WTC11 (cell line): Measurements from ENCODE around the gene ARMH4. TPM values are rescaled to one million over a fixed set of nuclear protein-coding genes. Genes with fewer than 3 reads are reported as not detected.

Experiments
- ATAC-seq: fragments of 200-7000 bp; cut with Tn5 transposase; 2 replicates; pipeline ENCODE4 v1.10.0; 2021; ENCODE audit warnings: mild to moderate bottlenecking, moderate library complexity
- CTCF ChIA-PET: fragments of 300-600 bp; sonication (Branson Sonifier 250); formaldehyde crosslinking; loops from one replicate; lab custom pipeline; 2021; ENCODE audit warnings: antibody characterized with exemption; lab: Charles Lee
- POLR2A ChIA-PET: fragments of 350-600 bp; sonication (Branson Sonifier 250); formaldehyde crosslinking; loops from one replicate; lab custom pipeline; 2021; ENCODE audit warnings: antibody characterized with exemption; lab: Charles Lee
- DNase-seq: peaks from one replicate; pipeline ENCODE4 v3.0.0; 2021; ENCODE audit warnings: low spot score
- H3K27ac Mint-ChIP-seq: 2 replicates; pipeline ENCODE4 v1.8.0; 2021; ENCODE audit warnings: mixed read lengths
- H3K27me3 Mint-ChIP-seq: 2 replicates; pipeline ENCODE4 v1.8.0; 2021; ENCODE audit warnings: low read depth, mild to moderate bottlenecking, moderate library complexity, mixed read lengths
- H3K36me3 Mint-ChIP-seq: 2 replicates; pipeline ENCODE4 v1.8.0; 2021; ENCODE audit warnings: mixed read lengths
- H3K4me1 Mint-ChIP-seq: 2 replicates; pipeline ENCODE4 v1.8.0; 2022; ENCODE audit warnings: mixed read lengths
- H3K4me3 Mint-ChIP-seq: 2 replicates; pipeline ENCODE4 v1.8.0; 2021; ENCODE audit warnings: mild to moderate bottlenecking, moderate library complexity, mixed read lengths
- H3K9me3 Mint-ChIP-seq: 2 replicates; pipeline ENCODE4 v1.8.0; 2021; ENCODE audit warnings: mixed read lengths
- EMX1 ChIP-seq: fragments of 250-450 bp; sonication (Bioruptor Pico); IDR thresholded peaks from 2 replicates; pipeline ENCODE4 v1.8.0; 2021; ENCODE audit warnings: mild to moderate bottlenecking
- FOXK1 ChIP-seq: sonication (generic); formaldehyde crosslinking; IDR thresholded peaks from 2 replicates; pipeline ENCODE4 v1.8.0; 2022; ENCODE audit warnings: mild to moderate bottlenecking, moderate library complexity, missing genetic modification reagents
- GABPB1 ChIP-seq: sonication (generic); formaldehyde crosslinking; IDR thresholded peaks from 2 replicates; pipeline ENCODE4 v1.8.1; 2023; ENCODE audit warnings: mild to moderate bottlenecking, missing genetic modification reagents
- GRHL2 ChIP-seq: fragments of 250-450 bp; sonication (Bioruptor Pico); IDR thresholded peaks from 2 replicates; pipeline ENCODE4 v1.8.0; 2022; ENCODE audit warnings: mild to moderate bottlenecking, moderate library complexity; ENCODE audit not compliant: insufficient replicate concordance, severe bottlenecking
- HMGA2 ChIP-seq: fragments of 250-450 bp; sonication (Bioruptor Pico); IDR thresholded peaks from 2 replicates; pipeline ENCODE4 v1.4.0; 2021; ENCODE audit warnings: mild to moderate bottlenecking, moderate library complexity
- JAZF1 ChIP-seq: fragments of 250-450 bp; sonication (Bioruptor Pico); IDR thresholded peaks from 2 replicates; pipeline ENCODE4 v1.9.0; 2021; ENCODE audit warnings: moderate library complexity, mild to moderate bottlenecking, inconsistent platforms
- NR1H2 ChIP-seq: sonication (generic); formaldehyde crosslinking; IDR thresholded peaks from 2 replicates; pipeline ENCODE4 v1.9.0; 2021; ENCODE audit warnings: mild to moderate bottlenecking, moderate library complexity, missing genetic modification reagents
- NR2C2 ChIP-seq: sonication (generic); formaldehyde crosslinking; IDR thresholded peaks from 2 replicates; pipeline ENCODE4 v1.8.0; 2022; ENCODE audit warnings: mild to moderate bottlenecking, missing genetic modification reagents
- RELA ChIP-seq: sonication (generic); formaldehyde crosslinking; IDR thresholded peaks from 2 replicates; pipeline ENCODE4 v1.8.1; 2022; ENCODE audit warnings: missing genetic modification reagents, mild to moderate bottlenecking, borderline replicate concordance
- ZNF121 ChIP-seq: sonication (generic); formaldehyde crosslinking; IDR thresholded peaks from 2 replicates; pipeline ENCODE4 v1.8.0; 2023; ENCODE audit warnings: missing genetic modification reagents
- ZNF219 ChIP-seq: sonication (generic); formaldehyde crosslinking; IDR thresholded peaks from 2 replicates; pipeline ENCODE4 v1.8.0; 2023; ENCODE audit warnings: missing genetic modification reagents, mild to moderate bottlenecking, borderline replicate concordance
- ZNF416 ChIP-seq: fragments of 250-450 bp; sonication (Bioruptor Pico); IDR thresholded peaks from 2 replicates; pipeline ENCODE4 v1.9.0; 2021; ENCODE audit warnings: mild to moderate bottlenecking, inconsistent platforms
- ZNF423 ChIP-seq: fragments of 250-450 bp; sonication (Bioruptor Pico); IDR thresholded peaks from 2 replicates; pipeline ENCODE4 v2.1.2; 2022; ENCODE audit warnings: mild to moderate bottlenecking, moderate library complexity
- total RNA-seq: library from RNA; stranded (reverse); gene quantifications from 3 replicates; pipeline ENCODE4 v1.2.3, GENCODE V29; 2021
- TF ChIP-seq, protein P1 (sequence below): sonication (generic); formaldehyde crosslinking; IDR thresholded peaks from 2 replicates; pipeline ENCODE4 v1.8.1; 2022; ENCODE audit warnings: missing genetic modification reagents, borderline replicate concordance
- TF ChIP-seq, protein P2 (sequence below): sonication (generic); formaldehyde crosslinking; IDR thresholded peaks from 2 replicates; pipeline ENCODE4 v1.8.1; 2022; ENCODE audit warnings: mild to moderate bottlenecking, moderate library complexity, missing genetic modification reagents
- TF ChIP-seq, protein P3 (sequence below): fragments of 250-450 bp; sonication (Bioruptor Pico); IDR thresholded peaks from 2 replicates; pipeline ENCODE4 v1.9.0; 2021; ENCODE audit warnings: mild to moderate bottlenecking
- TF ChIP-seq, protein P4 (sequence below): sonication (generic); formaldehyde crosslinking; IDR thresholded peaks from 2 replicates; pipeline ENCODE4 v1.8.0; 2022; ENCODE audit warnings: missing genetic modification reagents
- TF ChIP-seq, protein P5 (sequence below): sonication (generic); formaldehyde crosslinking; IDR thresholded peaks from 2 replicates; pipeline ENCODE4 v1.8.1; 2023; ENCODE audit warnings: mild to moderate bottlenecking, missing genetic modification reagents, moderate library complexity
- TF ChIP-seq, protein P6 (sequence below): fragments of 250-450 bp; sonication (Bioruptor Pico); IDR thresholded peaks from 2 replicates; pipeline ENCODE4 v1.9.0; 2021; ENCODE audit warnings: mild to moderate bottlenecking
- TF ChIP-seq, protein P7 (sequence below): fragments of 250-450 bp; sonication (Bioruptor Pico); IDR thresholded peaks from 2 replicates; pipeline ENCODE4 v1.8.0; 2021; ENCODE audit warnings: mild to moderate bottlenecking
- TF ChIP-seq, protein P8 (sequence below): sonication (generic); formaldehyde crosslinking; conservative IDR thresholded peaks from 2 replicates; pipeline ENCODE4 v1.8.1; 2022; ENCODE audit warnings: mild to moderate bottlenecking, missing genetic modification reagents

ARMH4 gene
- total RNA-seq, 1 experiment from 2014 or later, result 12.2 TPM

DNA sequence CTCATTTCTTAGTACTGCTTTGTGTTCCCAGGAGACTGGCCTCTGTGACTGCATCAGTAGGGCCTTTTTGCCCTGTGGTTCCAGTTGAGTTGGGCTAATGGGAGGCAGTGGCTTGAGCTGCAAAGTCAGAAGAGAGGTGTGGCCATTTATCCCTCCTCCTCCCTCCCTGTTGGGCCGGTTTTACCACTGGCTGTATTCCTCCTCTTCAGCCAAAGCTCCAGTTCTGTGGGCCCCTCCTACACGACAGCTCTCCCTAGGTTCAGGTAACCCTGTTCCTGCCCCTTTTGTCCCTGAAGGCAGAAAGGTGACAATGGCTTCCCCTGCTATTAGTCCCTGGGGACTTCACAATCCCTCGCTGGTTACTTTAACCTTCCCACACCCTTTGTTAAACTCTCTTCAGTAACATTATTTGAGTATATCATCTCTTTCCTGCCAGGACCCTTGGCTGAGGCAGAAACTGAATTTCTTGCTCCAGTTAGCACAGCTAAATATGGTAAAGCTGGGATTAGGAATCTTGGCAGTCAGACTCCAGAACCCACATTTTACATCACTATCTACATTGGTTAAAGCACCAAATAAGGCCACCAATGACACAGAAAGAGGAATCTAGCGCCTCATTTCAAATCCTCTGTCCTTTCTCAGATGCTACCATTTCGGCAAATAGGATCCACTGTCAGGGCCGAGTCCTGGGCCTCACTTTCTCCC, 164.3 kb downstream of the ARMH4 start:
- Mint-ChIP-seq H3K36me3 (no peaks in the 10 kb centered on the region), H3K9me3 (no peaks in the 10 kb centered on the region), H3K27me3 (no peaks in the 10 kb centered on the region), H3K4me1 (peaks cover 16% of the 10 kb centered on the region), H3K4me3 (no peak overlapping the region), H3K27ac (no peak overlapping the region; the same call in 1 of the 2 replicates)
- TF ChIP-seq, protein P1, sequence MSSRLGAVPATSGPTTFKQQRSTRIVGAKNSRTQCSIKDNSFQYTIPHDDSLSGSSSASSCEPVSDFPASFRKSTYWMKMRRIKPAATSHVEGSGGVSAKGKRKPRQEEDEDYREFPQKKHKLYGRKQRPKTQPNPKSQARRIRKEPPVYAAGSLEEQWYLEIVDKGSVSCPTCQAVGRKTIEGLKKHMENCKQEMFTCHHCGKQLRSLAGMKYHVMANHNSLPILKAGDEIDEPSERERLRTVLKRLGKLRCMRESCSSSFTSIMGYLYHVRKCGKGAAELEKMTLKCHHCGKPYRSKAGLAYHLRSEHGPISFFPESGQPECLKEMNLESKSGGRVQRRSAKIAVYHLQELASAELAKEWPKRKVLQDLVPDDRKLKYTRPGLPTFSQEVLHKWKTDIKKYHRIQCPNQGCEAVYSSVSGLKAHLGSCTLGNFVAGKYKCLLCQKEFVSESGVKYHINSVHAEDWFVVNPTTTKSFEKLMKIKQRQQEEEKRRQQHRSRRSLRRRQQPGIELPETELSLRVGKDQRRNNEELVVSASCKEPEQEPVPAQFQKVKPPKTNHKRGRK (CRISPR knock-in tag), result no peak
- no peak for TF ChIP-seq NR1H2 (CRISPR knock-in tag)
- no peak for TF ChIP-seq GRHL2 (CRISPR knock-in tag)
- TF ChIP-seq, protein P2, sequence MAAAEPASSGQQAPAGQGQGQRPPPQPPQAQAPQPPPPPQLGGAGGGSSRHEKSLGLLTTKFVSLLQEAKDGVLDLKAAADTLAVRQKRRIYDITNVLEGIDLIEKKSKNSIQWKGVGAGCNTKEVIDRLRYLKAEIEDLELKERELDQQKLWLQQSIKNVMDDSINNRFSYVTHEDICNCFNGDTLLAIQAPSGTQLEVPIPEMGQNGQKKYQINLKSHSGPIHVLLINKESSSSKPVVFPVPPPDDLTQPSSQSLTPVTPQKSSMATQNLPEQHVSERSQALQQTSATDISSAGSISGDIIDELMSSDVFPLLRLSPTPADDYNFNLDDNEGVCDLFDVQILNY (CRISPR knock-in tag), result no peak
- TF ChIP-seq ZNF219, result no peak
- TF ChIP-seq FOXK1 (CRISPR knock-in tag), result no peak
- TF ChIP-seq, protein P3, sequence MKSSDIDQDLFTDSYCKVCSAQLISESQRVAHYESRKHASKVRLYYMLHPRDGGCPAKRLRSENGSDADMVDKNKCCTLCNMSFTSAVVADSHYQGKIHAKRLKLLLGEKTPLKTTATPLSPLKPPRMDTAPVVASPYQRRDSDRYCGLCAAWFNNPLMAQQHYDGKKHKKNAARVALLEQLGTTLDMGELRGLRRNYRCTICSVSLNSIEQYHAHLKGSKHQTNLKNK, result no peak
- TF ChIP-seq, protein P4, sequence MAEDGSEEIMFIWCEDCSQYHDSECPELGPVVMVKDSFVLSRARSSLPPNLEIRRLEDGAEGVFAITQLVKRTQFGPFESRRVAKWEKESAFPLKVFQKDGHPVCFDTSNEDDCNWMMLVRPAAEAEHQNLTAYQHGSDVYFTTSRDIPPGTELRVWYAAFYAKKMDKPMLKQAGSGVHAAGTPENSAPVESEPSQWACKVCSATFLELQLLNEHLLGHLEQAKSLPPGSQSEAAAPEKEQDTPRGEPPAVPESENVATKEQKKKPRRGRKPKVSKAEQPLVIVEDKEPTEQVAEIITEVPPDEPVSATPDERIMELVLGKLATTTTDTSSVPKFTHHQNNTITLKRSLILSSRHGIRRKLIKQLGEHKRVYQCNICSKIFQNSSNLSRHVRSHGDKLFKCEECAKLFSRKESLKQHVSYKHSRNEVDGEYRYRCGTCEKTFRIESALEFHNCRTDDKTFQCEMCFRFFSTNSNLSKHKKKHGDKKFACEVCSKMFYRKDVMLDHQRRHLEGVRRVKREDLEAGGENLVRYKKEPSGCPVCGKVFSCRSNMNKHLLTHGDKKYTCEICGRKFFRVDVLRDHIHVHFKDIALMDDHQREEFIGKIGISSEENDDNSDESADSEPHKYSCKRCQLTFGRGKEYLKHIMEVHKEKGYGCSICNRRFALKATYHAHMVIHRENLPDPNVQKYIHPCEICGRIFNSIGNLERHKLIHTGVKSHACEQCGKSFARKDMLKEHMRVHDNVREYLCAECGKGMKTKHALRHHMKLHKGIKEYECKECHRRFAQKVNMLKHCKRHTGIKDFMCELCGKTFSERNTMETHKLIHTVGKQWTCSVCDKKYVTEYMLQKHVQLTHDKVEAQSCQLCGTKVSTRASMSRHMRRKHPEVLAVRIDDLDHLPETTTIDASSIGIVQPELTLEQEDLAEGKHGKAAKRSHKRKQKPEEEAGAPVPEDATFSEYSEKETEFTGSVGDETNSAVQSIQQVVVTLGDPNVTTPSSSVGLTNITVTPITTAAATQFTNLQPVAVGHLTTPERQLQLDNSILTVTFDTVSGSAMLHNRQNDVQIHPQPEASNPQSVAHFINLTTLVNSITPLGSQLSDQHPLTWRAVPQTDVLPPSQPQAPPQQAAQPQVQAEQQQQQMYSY (CRISPR knock-in tag), result no peak
- ATAC-seq, result peak; percentile 90
- ChIA-PET CTCF (interaction anchor here (1.5 kb wide), 1 partner anchor 116 kb away, joined by 4 read pairs; no protein-coding TSS in a partner anchor), POLR2A (no interaction called here)
- peak; percentile 14 for DNase-seq

DNA sequence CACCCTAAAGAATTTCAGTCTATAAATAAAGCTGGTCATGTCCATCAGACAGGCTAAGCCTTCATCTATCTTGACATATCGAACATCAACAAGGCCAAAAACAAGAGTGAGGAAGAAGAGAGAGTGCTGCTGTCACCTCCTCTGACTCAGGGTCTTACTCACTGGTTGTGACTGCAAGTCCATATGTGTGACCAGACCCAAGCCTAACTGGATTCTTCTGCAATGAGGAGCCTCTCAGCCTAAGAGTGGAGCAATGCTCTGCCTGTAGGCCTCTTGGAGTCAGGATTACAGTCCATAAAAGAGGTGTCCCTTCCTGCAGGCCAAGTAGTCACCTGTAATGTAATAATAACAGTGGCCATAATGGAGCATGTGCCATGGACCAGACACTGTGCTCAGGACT, 165.0 kb downstream of the ARMH4 start:
- no peaks in the 10 kb centered on the region for H3K27me3 Mint-ChIP-seq
- DNase-seq (no peak), ATAC-seq (no peak)
- H3K9me3 Mint-ChIP-seq, result no peaks in the 10 kb centered on the region
- H3K4me3 Mint-ChIP-seq, result no peak overlapping the region
- H3K4me1 Mint-ChIP-seq, result peaks cover 20% of the 10 kb centered on the region
- ChIA-PET POLR2A (no interaction called here), CTCF (interaction anchor here (1.5 kb wide), 1 partner anchor 116 kb away, joined by 4 read pairs; no protein-coding TSS in a partner anchor)
- H3K27ac Mint-ChIP-seq, result no peak overlapping the region
- no peaks in the 10 kb centered on the region for H3K36me3 Mint-ChIP-seq
- TF ChIP-seq HMGA2, result no peak
- no peak for TF ChIP-seq NR2C2 (CRISPR knock-in tag)
- no peak for TF ChIP-seq ZNF423 (CRISPR knock-in tag)
- TF ChIP-seq ZNF416, result no peak
- TF ChIP-seq RELA (CRISPR knock-in tag), result no peak
- TF ChIP-seq, protein P5, sequence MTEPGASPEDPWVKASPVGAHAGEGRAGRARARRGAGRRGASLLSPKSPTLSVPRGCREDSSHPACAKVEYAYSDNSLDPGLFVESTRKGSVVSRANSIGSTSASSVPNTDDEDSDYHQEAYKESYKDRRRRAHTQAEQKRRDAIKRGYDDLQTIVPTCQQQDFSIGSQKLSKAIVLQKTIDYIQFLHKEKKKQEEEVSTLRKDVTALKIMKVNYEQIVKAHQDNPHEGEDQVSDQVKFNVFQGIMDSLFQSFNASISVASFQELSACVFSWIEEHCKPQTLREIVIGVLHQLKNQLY (CRISPR knock-in tag), result no peak
- no peak for TF ChIP-seq GABPB1 (CRISPR knock-in tag)
- no peak for TF ChIP-seq ZNF121 (CRISPR knock-in tag)
- TF ChIP-seq, protein P6, sequence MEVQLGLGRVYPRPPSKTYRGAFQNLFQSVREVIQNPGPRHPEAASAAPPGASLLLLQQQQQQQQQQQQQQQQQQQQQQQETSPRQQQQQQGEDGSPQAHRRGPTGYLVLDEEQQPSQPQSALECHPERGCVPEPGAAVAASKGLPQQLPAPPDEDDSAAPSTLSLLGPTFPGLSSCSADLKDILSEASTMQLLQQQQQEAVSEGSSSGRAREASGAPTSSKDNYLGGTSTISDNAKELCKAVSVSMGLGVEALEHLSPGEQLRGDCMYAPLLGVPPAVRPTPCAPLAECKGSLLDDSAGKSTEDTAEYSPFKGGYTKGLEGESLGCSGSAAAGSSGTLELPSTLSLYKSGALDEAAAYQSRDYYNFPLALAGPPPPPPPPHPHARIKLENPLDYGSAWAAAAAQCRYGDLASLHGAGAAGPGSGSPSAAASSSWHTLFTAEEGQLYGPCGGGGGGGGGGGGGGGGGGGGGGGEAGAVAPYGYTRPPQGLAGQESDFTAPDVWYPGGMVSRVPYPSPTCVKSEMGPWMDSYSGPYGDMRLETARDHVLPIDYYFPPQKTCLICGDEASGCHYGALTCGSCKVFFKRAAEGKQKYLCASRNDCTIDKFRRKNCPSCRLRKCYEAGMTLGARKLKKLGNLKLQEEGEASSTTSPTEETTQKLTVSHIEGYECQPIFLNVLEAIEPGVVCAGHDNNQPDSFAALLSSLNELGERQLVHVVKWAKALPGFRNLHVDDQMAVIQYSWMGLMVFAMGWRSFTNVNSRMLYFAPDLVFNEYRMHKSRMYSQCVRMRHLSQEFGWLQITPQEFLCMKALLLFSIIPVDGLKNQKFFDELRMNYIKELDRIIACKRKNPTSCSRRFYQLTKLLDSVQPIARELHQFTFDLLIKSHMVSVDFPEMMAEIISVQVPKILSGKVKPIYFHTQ (CRISPR knock-in tag), result no peak
- TF ChIP-seq, protein P7, sequence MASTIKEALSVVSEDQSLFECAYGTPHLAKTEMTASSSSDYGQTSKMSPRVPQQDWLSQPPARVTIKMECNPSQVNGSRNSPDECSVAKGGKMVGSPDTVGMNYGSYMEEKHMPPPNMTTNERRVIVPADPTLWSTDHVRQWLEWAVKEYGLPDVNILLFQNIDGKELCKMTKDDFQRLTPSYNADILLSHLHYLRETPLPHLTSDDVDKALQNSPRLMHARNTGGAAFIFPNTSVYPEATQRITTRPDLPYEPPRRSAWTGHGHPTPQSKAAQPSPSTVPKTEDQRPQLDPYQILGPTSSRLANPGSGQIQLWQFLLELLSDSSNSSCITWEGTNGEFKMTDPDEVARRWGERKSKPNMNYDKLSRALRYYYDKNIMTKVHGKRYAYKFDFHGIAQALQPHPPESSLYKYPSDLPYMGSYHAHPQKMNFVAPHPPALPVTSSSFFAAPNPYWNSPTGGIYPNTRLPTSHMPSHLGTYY (CRISPR knock-in tag), result no peak
- TF ChIP-seq EMX1 (CRISPR knock-in tag), result no peak
- TF ChIP-seq JAZF1, result no peak
- TF ChIP-seq, protein P8, sequence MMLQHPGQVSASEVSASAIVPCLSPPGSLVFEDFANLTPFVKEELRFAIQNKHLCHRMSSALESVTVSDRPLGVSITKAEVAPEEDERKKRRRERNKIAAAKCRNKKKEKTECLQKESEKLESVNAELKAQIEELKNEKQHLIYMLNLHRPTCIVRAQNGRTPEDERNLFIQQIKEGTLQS (CRISPR knock-in tag), result no peak
